ENCODE measurements around the gene REG3G.

Gene REG3G

GRCh38 chr2:79025421-79025820 lies at the start of gene REG3G:
Gene REG3G (plus strand): TSS chr2:79025702. CDS start chr2:79026094, 392 bp downstream.
- DNase-seq: no peak

GRCh38 chr2:78977661-78978145 lies 47.8 kb upstream of the REG3G start:
- DNase-seq: no peak

GRCh38 chr2:78978340-78978739 lies 47.2 kb upstream of the REG3G start:
- DNase-seq: no peak

DNA sequence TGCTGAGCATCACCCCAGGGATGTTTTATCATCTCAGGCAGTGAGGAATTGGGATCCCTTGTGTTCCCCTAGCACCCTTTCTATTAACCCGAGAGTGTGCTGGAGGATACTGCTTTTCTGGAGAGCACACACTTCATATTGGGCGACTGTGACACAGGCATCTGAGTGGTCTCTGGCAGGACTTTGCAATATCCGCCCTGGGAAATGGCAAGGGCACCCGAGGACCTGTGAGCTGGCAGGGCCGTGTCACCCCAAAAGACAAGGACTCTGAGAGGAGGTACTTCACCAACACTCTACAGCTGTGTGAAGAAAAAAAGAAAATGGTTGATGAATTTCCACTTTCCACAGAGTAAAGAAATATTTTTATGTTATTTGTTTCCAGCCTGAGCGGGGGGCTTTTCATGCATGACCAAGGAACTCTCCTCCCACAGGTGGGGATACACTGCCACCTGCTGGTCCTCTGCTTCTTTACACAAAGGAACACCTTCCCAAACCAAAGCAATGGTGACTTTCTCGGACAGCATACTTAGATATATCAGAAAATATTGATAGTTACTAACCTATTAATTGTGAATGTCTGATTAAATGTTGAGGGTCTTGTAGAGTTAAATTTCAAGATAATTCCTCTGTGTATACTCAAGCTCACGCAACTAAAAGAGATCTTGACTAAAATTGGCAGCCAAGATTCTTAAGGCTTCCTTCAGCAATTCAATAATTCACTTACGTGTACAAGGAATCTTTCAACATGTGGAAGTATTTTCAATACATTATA lies 45.9 kb upstream of the REG3G start:
- DNase-seq: no peak

GRCh38 chr2:78980152-78980465 lies 45.4 kb upstream of the REG3G start:
- DNase-seq: no peak

- no peak for DNase-seq
Observed at GRCh38 chr2:78980871-78981270, 44.6 kb upstream of the REG3G start.

GRCh38 chr2:78982638-78983330 lies 42.7 kb upstream of the REG3G start:
- DNase-seq: no peak

DNA sequence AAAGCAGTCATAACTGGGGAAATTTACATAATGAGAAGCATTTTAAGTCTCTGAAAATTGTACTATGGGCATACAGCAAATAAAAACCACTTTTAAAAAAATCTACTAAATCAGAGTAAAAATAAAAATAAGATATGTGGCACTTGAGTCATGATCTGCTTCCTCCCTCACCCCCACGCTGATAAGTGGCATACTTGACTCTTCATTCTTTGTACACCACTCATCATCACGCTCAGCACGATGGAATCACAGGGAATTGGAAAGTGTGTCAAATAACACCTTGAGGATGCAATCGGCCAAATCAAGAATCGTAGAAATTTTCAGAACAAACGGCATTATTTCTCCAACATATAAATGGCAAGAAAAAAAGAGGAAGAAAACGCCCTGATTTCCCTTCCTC lies 41.1 kb upstream of the REG3G start:
- DNase-seq: no peak

DNA sequence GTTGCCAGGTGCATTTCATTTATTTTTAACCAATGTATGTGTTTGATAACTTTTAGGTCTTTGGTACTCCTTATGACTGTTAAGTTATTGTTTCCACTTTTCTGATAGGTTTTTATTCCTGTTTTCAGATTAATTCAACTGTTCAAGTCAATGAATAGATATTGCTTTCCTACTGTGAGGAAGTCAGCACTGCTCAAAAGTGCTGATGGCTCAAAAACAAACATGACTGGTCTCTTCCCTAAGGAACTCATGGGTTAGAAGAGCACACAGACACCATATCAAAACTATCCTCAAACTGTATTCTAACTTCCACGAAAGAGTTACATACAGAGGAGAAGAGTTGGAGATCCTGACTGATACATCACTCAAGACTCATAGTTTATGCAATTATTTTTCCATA lies 39.9 kb upstream of the REG3G start:
- DNase-seq: no peak

DNA sequence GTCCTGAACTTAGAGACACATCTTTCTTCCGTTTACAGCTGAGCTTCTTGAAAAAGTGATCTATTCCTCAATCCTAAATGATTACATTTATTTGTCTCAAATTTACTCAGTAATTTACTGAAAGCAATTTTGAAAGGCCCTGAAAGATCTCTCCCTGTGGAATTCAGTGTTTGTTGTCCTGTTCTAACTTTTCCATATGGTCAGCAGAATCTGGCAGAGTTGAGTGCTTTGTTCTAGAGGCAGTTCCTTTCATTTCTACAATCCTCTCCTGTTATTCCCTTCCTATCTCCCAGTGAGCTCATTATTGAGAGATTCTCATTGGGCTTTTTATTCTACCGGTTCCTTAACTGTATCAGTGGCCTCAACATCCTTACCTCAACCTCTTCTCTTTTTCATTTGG lies 36.5 kb upstream of the REG3G start:
- no peak for DNase-seq

DNA sequence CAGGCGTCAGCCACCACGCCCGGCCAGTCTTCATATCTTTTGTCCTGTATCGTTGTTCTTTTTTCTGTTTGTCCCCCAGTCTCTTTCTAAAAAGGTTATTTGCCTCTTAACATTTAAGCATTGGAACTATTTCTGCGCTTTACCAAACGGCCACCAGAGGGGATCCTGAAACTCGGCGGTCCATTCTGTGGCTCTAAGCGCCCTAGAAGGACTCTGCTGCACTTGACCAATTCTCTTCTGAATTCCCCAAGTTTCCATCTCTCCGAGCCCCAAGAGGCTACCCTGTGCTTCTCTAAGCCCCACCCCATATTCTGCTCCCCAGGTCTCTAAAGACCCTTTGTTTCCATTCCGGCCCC lies 33.1 kb upstream of the REG3G start:
- no peak for DNase-seq

DNA sequence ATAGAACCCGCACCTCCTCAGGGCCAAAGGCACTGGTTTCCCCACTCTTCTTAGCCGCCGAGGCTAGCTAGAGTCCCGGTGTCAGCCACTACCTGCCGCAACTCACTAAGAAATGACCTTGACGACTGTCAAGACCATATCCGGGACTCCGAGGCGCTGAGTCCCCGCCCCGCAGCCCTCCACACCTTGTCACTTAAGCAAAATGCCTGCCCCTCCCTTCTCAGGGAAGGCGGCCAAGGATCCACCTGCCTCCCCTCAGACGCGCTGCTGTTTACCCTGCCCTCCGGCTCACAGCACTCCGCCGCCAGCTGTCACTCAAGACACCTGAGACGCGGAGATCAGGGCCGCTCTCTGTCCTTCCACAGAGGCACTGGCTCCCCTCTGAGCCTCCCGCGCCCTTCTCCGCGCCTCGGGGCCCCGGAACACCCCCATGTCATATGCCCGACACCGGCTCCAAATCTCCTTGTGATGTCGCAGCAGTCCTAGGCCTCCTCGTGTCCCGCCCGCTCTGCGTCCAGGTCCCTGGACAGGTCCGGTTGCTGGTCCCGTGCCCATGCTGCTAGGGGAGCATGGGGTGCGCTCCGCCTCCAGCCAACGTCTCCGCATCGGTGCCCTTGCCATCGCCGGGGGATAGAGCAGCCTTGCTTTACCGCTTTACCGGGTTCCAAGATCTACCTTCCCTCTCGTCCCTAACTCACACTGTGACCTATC lies 32.5 kb upstream of the REG3G start:
- DNase-seq: no peak

DNA sequence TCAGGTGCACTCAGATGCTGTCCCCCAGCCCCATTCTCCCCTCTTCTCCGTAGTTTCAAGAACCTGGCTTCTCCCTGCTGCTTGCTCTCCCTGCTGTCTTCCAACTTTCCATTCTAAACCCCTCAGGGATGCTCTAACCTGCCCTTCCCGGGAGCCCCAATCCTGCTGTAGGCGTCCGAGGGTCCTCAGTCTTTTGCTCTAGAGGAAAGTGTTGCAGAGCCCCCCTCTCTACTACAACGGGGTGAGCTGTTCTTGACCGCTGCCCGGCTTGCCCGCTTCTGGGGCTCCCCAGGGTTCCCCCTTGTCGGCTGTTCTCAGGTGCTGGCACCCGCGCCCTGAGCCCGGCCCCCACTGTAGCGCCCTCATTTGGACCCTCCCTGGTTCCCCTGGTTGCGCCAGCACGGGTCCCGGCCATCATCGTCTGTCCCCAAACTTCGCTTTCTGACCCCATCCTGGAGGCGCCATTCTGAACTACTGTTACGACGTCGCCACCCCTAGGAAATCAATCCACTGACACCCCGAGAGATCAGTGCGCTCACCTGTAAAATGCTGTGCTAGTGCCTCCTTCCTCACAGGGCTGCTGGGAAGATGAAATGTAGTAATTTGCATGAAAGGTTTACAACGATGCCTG lies 31.9 kb upstream of the REG3G start:
- no peak for DNase-seq

- DNase-seq: no peak
Observed at GRCh38 chr2:78994789-78995188, 30.7 kb upstream of the REG3G start.

- DNase-seq: no peak
Observed at GRCh38 chr2:78999406-78999805, 26.1 kb upstream of the REG3G start.

DNA sequence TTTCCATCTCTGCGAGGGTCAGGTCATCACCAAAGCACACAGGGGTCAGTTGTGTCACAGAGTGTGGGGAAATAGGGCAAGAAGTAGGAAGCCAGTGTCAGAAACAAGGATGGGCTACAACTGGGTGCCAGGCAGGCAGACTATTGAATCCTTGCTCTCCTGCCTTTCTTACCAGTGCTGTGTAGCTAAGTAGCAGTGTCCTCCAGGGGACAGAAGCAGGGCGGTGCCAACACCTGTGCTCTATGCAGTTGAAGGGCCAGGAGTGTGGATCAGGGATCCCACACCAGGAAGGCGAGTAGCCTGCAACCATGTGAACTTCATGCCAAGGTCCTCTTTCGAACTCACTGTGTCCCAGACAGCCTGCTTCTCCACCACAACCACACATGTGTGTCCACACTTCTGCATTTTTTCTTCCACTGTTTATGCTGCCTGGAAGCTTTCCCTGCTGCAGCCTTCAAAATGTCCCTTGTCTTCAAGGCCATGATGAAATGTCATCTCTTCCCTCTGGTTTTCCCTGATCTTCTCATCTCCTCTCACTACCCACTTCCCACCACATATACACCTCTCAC lies 25.4 kb upstream of the REG3G start:
- DNase-seq: no peak

DNA sequence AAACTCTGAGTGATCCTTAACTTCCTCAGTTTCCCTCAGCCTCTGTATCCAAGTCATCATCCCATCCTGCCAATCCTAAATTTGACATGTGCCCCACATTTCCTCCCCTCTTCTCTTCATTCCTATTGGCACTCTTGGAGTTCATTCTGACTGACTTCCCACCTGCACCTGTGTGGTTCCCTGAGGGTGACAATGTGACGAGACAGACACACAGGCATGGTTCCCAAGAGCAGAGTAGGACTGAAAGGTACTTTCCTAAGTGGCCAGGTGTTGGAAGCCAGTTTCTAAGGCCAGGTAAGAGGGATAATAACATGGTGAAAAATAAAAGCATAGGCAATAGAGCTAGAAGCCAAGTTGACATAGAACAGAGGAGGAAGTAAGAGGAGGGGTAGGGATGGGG lies 24.2 kb upstream of the REG3G start:
- DNase-seq: no peak

DNA sequence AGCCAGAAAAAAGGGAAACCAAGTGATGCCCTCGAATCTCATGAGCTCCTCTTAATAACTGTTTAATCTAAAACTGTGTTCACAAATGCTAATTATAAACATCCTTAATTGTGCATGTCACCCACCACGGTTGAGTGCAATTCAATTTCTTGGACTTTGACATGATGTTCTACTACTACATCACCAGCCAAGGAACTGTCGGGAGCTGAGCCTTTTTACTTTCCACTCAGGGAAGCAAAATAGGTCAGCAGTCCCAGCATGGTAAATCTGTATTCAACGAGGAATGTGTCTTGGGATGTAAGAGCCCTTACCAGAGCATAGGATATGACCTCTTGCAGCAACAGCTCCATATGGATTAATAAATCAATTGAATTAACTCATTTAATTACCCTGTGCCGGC lies 20.8 kb upstream of the REG3G start:
- no peak for DNase-seq

- no peak for DNase-seq
Observed at GRCh38 chr2:79005216-79005615, 20.3 kb upstream of the REG3G start.

- DNase-seq: no peak
Observed at GRCh38 chr2:79009388-79009787, 16.1 kb upstream of the REG3G start.

DNA sequence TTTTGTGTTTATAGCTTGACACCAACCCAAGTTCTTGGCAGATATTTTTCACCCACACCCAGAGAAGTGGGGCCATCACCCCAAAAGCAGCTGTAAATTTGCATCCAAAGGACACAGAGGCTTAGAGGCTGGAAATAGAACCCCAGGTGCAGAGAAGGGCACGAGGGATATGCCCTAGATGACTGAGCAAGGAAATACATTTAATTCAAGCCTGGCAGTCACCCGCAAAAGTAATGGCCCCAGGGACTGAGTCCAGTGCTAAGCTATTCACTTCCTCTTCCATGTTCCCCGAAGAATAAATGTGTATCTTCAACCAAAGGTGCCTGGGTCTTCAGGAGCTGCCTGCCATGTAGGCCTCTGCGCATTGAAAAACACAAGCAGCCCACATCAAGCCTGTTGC lies 14.0 kb upstream of the REG3G start:
- DNase-seq: no peak

GRCh38 chr2:79013629-79014028 lies 11.9 kb upstream of the REG3G start:
- DNase-seq: no peak

GRCh38 chr2:79016342-79016741 lies 9.2 kb upstream of the REG3G start:
- DNase-seq: no peak

Measured in DMS 273 treated with DMSO at 0.1 percent for 48 hours (cell line).